AG20443 (cell line): ENCODE measurements around the gene GTF3C5.
A peak's percentile ranks its signal among the peaks of the same experiment; 100 is the strongest.
"Not testable (repeated sequence)": the region's sequence is repeated elsewhere in the genome, so short reads cannot be mapped to it uniquely, and the experiment has no call there.

Experiments used
- DNase-seq: peaks from one replicate; pipeline ENCODE4 v3.0.0; 2012; ENCODE audit warnings: low spot score, mixed read lengths

GTF3C5 gene

GRCh38 chr9:133090752-133091385 is 60.1 kb downstream of the GTF3C5 start:
- DNase-seq, result peak; percentile 3

- not testable (repeated sequence) for DNase-seq
Measured at GRCh38 chr9:133094351-133094750, 63.6 kb downstream of the GTF3C5 start.

- DNase-seq, result no peak
Measured at GRCh38 chr9:133094842-133095393, 64.1 kb downstream of the GTF3C5 start.

GRCh38 chr9:133098104-133098754 is 67.4 kb downstream of the GTF3C5 start:
- no peak for DNase-seq

- no peak for DNase-seq
Measured at GRCh38 chr9:133098871-133099270, 68.1 kb downstream of the GTF3C5 start.

GRCh38 chr9:133099726-133100505 is 69.1 kb downstream of the GTF3C5 start:
- DNase-seq, result no peak

- DNase-seq, result no peak
Measured at GRCh38 chr9:133100506-133101355, 69.9 kb downstream of the GTF3C5 start.

GRCh38 chr9:133101356-133102189 is 70.8 kb downstream of the GTF3C5 start:
- no peak for DNase-seq

- no peak for DNase-seq
Measured at GRCh38 chr9:133102190-133103021, 71.6 kb downstream of the GTF3C5 start.

- peak; percentile 82 for DNase-seq
Measured at GRCh38 chr9:133103183-133103986, 72.6 kb downstream of the GTF3C5 start.

GRCh38 chr9:133103987-133104505 is 73.2 kb downstream of the GTF3C5 start:
- DNase-seq, result no peak

- DNase-seq, result no peak
Measured at GRCh38 chr9:133104718-133105460, 74.1 kb downstream of the GTF3C5 start.

GRCh38 chr9:133105461-133105770 is 74.6 kb downstream of the GTF3C5 start:
- DNase-seq, result no peak

- no peak for DNase-seq
Measured at GRCh38 chr9:133106511-133107244, 75.9 kb downstream of the GTF3C5 start.

GRCh38 chr9:133107245-133107722 is 76.5 kb downstream of the GTF3C5 start:
- DNase-seq, result no peak
